Natural killer cell treated with Interleukin-12 subunit alpha and Interleukin-12 subunit beta and Interleukin-15 and Interleukin-18, amount 100 ng/mL, for 72 hours (primary cell): ENCODE results near the gene ZNF587. TPM values are rescaled to one million over a fixed set of nuclear protein-coding genes. Genes with fewer than 3 reads are reported as not detected.

Experiments
- total RNA-seq, 2 donors: library from RNA; stranded (reverse); gene quantifications; one replicate each; pipeline ENCODE4 v1.2.3, GENCODE V29; 2022

ZNF587 gene
- total RNA-seq, 2 donors from 2014 or later, result 34.5 to 72.5 TPM

Other genes starting within 250 kb of the ZNF587 start
- 1 to 10 TPM; 4.7 to 9.8 TPM for gene ZNF530, start 250.0 kb upstream of the ZNF587 start, total RNA-seq
- 10 to 100 TPM; 11.3 to 11.6 TPM for gene ZNF134, start 235.6 kb upstream of the ZNF587 start, total RNA-seq
- gene ZNF211, start 216.7 kb upstream of the ZNF587 start, total RNA-seq, result 10 to 100 TPM in 1 of 2 donors, 1 to 10 TPM in 1; 9.9 to 12.4 TPM
- gene ZSCAN4, start 180.9 kb upstream of the ZNF587 start, total RNA-seq, result not detected
- 10 to 100 TPM in 1 of 2 donors, 1 to 10 TPM in 1; 6.6 to 13.5 TPM for gene ZNF551, start 167.9 kb upstream of the ZNF587 start, total RNA-seq
- gene ZNF154, start 140.7 kb upstream of the ZNF587 start, total RNA-seq, result 1 to 10 TPM in 1 of 2 donors, under 1 TPM in 1; 0.81 to 1.3 TPM
- gene ZNF671, start 122.2 kb upstream of the ZNF587 start, total RNA-seq, result 1 to 10 TPM; 5.7 to 9.0 TPM
- 10 to 100 TPM in 1 of 2 donors, 1 to 10 TPM in 1; 5.7 to 13.1 TPM for gene ZNF776, start 103.0 kb upstream of the ZNF587 start, total RNA-seq
- 10 to 100 TPM; 19.4 to 20.1 TPM for gene ZNF586, start 80.2 kb upstream of the ZNF587 start, total RNA-seq
- 10 to 100 TPM in 1 of 2 donors, 1 to 10 TPM in 1; 6.8 to 10.9 TPM for gene ZNF552, start 34.9 kb upstream of the ZNF587 start, total RNA-seq
- 10 to 100 TPM; 19.2 to 43.2 TPM for gene ZNF587B, start 19.6 kb upstream of the ZNF587 start, total RNA-seq
- 10 to 100 TPM; 18.9 to 22.4 TPM for gene ZNF814, start 39.2 kb downstream of the ZNF587 start, total RNA-seq
- gene ZNF417, start 66.7 kb downstream of the ZNF587 start, total RNA-seq, result 10 to 100 TPM; 19.8 to 26.6 TPM
- 1 to 10 TPM; 1.9 to 3.4 TPM for gene ZNF418, start 85.5 kb downstream of the ZNF587 start, total RNA-seq
- 1 to 10 TPM; 2.7 to 6.9 TPM for gene ZNF256, start 97.8 kb downstream of the ZNF587 start, total RNA-seq
- gene C19orf18, start 124.7 kb downstream of the ZNF587 start, total RNA-seq, result under 1 TPM in 1 of 2 donors, not detected in 1; 0.74 TPM
- gene ZNF606, start 153.0 kb downstream of the ZNF587 start, total RNA-seq, result 1 to 10 TPM; 8.8 to 8.9 TPM
- not detected for gene ZSCAN1, start 184.2 kb downstream of the ZNF587 start, total RNA-seq
- 1 to 10 TPM in 1 of 2 donors, under 1 TPM in 1; 0.20 to 1.4 TPM for gene ZNF135, start 209.4 kb downstream of the ZNF587 start, total RNA-seq
- 10 to 100 TPM in 1 of 2 donors, 1 to 10 TPM in 1; 9.7 to 22.2 TPM for gene ZSCAN18, start 248.4 kb downstream of the ZNF587 start, total RNA-seq